Stimulated activated CD4-positive, alpha-beta T cell treated with anti-CD3 and anti-CD28 coated beads, Interleukin-2, amount 100 ng/mL, for 4 hours (primary cell): Measurements from ENCODE around the gene LARGE1.

Experiments
- DNase-seq: peaks from one replicate; pipeline ENCODE4 v3.0.0-alpha.2; 2020; ENCODE audit warnings: low read depth

LARGE1 gene

DNA sequence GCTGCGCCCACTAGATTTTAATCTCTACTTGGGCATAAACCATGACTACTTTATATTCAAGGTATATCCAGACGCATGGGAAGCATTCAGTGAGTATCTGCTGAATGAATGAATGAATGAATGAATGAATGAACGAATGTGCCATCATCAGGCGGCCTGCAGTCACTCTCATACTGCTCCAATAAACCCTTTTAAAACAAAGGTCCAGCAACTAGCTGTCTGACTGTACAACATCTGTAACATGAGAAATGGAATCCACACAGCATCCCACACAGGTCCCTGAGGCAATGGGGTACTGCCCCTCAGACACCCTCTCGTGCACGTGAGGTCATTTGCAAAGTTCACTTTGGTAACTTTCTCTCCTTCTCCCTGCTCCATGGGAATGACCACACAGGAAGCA lies 147.5 kb downstream of the LARGE1 start:
- DNase-seq, result no peak

DNA sequence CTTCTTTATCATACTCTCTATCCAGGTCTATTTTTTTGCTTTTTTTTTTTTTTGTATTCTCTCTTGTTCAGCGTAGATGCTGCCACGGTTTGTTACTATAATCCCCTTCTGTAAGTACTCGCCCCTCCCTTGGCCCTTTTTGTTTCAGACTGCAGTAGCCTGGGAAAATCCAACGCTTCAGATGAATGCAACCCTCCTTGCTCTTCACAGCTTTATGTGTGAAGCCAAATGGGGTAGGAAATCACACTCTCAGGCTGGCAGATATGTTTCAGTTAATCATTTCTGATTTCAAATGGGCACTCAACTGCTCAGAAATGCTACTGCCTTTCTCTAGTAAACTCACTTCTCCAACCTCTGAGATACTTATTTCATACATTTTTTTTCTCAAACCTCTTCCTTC lies 149.1 kb downstream of the LARGE1 start:
- DNase-seq, result no peak

DNA sequence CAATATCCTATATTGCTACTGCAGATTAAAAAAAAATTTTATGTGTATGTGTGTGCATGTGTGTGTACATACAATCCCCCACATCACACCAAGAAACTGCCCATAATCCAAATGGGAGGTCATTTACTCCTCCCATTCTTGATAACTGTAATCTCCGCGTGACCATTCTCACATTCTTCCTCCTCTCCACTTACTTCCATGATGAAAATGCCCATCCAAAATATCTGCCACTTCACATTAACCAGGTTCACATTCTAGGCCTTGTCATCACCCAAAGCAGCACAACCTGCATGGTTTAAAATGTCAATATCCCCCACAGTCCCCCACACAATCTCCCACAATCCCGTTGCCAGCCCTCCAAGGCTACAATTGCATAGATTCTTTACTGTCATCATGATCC lies 149.6 kb downstream of the LARGE1 start:
- no peak for DNase-seq

DNA sequence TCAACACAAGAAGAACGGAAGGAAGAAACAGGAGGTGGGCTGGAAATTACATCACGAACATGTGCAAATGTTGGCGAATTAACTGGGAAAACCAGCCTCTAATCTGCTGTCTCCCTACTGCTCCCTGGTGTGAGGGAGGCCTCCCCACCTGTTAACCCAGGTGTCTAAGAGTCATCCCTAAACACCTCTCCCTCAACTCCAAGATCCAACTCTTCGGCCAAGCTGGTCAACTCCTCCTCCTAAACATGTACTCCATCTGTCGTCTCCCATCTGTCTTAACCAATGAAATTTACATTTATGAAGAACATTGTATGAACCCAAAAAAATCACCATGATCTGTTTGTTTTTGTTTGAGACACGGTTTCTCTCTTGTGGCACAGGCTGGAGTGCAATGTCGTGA lies 154.2 kb downstream of the LARGE1 start:
- no peak for DNase-seq

DNA sequence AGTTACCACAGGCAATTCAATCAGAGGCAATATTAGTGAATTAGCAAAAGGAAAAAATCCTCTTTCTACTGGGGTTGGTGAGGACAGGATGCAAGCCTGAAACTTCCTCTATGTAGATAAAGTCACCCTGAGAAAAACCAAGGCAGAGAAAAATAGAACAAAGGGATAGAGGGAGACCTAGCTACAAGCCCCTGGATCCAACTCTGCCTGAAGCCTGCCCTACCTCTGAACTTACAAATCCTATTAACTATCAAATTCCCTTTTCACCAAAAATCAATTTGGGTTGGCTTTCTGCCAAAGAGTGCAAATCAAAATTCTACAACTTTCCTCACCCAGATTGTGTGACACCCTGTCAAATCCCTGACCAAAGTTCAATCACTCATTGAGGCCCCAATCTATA lies 161.3 kb downstream of the LARGE1 start:
- no peak for DNase-seq

DNA sequence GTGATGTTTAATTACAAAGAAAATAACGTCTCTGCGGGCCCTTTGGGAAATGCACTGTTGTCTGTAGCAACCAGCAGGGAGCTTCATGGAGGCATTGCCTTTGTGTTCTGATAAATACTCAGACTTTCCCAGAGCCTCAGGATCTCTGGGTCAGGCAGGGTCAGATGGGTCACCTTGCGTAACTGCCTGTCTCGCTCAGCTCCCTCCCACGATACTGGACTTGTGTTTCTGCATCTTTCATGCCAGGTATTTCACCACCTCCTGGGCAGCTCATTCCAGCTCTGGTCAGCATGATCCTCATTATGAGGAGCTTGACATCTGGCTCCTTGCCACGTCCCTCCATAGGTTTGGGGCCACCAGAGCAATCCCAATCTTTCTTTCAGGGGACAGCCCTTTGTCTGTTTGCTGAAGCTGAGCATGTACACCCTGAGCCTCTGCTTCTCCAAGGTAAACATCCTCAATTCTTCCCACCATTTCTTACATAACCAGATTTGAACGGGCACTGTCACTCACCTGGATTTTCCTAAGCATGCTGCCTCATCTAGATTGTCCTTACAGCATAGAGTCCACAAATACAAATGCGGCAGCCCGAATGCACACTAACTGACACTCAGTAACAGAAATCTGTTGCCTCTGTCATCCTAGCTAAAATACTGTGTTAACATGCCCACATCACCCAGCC lies 162.3 kb downstream of the LARGE1 start:
- no peak for DNase-seq

DNA sequence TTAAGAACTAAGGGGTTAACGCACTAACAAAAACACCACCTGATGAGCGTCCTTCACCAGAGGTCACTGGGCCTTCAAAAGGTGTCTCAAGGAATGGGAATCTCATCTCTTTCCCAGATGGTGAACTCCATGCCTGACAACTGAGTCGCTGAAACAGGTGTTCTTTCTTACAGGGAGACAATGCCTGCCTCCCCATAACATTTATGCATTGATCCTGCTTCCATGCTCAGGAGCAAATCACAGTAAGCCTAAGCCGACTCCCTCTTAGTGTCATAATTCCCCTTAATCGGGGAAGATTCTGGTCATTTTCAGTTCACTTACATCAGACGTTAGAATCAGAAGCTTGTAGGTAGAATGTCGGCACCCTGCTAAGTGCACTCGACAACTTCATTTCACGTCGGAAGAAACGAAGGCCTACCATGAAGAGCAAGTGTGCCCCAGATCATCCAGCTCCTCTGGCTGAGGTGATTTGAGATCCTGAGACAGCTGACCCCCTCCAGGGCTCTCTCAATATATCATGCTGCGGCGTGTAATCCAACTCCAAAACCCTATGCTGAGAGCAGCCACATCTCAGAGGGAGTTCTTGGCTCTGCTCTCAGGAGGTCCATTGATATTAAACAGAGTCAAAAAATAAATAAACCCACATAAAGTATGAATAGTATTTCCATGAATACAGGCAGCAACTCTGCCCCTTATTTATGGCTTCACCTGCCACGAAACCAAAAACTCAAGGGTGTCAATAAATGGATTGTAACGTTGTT lies 163.1 kb downstream of the LARGE1 start:
- no peak for DNase-seq

DNA sequence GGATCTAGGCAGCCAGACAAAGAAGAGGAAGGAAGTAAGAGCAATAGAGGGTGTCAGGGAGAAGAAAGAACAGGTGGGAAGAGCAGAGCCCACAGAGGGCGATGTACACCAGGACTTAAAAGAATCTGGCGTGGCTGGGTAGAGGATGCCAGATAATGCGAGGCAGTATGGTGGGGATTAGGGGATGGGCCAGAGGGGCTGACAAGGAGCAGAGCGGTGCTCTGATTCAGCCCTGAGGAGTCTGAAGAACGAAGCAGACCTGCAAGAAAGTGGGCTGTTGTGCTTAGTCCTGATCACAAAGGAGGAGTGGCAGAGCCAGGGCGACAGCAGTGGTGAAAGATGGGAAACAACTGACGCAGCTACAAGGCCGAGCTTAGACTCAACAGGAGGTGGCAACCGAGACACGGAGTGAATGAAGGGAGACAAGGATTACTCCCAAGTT lies 163.7 kb downstream of the LARGE1 start:
- DNase-seq, result no peak

DNA sequence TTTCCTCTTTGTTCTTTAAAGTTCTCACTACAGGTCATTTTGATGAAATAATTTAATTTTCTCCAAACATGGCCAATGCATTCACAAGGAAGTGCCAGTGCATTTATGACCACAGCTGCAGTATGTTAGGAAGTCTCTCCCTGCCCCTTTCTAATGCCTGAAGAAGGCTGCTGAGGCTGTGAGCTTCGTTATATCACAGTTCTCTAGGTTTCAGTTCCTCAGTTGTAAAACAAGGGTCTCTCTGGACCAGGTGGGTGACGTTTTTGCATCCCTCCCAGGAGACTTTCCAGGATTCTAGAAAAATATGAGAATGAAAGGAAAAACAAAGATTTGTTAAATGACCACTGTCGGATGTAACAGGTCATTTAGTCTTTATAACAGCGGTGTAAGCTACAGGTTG lies 171.6 kb downstream of the LARGE1 start:
- no peak for DNase-seq

DNA sequence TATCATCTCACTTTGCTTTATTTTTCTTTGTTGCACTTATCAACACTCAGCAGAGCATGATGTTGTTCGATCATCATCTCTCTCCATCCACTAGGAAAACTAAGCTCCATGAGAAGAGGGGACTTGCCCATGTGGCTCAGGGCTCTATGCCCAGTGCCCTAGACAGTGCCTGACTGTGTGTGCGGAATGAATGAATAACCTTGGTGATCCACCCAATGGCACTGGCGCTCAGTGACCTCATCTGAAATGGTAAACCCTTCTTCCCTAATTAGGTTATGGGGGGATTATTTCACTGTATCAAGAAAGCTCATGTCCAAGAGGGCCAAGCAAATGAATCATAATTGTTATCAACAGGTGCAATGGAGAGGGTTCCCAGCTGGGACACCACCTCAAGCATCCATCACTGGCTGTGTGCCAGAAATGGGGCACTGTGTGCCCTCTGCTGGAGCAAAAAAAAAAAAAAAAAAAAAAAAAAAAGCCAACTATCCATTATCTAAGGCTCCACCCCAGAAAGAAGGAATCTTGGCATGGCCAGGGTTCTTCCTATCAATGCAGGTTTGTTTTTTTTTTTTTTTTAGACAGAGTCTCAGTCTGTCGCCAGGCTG lies 172.6 kb downstream of the LARGE1 start:
- DNase-seq, result no peak

DNA sequence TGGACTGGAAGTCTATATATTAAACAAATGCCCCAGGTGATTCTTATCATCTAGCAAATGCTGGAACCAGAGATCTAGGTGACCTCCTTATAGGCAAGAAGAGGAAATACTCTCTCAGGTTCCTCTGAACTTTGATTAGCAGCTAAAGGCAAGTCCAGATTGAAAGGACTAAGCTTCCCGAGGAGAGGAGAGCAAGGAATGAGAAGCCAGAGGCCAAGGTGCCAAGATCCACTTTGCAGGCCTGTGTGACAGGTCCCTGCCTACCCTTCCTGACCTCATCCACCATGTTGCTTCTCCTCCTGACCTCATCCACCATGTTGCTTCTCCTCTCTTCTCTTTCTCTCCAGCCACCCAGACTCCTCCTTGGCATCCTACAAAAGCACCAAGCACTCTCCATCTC lies 173.2 kb downstream of the LARGE1 start:
- DNase-seq, result no peak

DNA sequence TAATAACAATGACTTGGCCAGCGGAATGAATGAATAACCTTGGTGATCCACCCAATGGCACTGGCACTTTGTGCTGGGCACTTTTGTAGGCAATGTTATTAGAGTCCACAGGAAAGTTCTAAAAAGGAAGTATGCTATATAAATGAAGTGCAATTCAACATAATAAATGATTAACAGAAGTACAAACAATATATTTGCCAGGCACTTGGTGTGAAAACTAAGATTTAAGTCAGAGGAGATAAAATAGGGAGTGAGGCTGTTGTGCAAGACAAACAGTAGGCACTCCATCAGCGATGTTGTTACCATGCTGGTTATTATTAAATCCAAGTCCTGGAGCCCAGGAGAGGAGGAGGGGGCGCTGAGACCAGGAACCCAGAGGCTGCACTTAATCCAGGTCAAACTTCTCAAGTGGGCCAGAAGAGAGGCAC lies 173.8 kb downstream of the LARGE1 start:
- DNase-seq, result no peak

DNA sequence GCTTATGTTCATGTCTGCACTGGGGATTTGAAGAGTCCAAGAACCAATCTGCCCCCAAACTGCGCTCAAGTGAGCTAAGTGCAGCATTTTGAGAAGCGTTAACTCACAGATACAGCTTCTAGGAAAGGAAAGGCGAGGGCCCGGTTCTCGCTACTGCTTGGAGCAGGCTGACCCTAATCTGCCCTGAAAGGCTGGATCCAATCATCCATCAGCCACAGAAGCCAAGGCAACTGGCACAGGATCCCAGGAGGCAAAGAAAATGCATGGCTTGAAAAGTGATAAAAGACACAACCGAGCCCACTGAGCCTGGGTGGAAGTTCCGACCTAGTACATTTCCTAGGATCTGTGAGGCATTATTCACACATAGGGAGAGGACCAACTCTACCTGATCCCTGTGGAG lies 174.8 kb downstream of the LARGE1 start:
- no peak for DNase-seq

DNA sequence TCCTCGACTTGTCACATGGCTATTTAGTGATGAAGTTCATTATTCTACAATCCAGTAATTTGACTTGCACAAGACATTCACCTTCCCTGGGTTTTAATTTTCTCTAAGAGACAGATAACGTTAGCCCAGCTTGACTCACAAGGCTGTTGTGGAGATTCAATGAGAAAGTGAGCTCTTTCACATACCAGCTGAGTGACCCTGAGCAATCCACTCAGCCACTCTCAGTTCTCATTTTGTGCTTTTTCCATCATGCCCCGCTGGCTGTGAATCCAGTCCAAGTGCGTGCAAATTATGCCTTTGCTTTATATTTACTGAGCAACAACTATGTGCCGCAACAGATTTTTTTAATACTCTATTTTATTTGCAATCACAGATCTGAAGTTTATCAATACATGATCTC lies 176.5 kb downstream of the LARGE1 start:
- no peak for DNase-seq

DNA sequence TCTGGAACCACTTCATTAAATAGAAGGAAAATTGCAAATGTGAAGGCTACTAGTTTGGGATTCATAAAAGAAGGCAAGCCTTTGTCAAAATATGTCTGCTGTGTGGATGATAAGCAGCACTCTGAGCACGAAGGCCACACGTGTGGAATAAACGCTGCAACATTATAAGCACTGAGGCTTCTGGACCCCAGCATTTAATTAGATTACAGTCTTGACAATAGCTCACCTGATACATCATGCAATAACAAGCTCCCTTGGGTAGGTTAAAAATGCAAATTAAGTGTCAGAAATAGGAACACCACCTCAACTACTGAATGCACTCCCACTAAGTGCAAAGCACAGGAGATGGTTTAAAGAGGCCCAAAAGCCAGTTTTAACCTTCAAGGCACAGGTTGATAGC lies 179.3 kb downstream of the LARGE1 start:
- DNase-seq, result no peak

DNA sequence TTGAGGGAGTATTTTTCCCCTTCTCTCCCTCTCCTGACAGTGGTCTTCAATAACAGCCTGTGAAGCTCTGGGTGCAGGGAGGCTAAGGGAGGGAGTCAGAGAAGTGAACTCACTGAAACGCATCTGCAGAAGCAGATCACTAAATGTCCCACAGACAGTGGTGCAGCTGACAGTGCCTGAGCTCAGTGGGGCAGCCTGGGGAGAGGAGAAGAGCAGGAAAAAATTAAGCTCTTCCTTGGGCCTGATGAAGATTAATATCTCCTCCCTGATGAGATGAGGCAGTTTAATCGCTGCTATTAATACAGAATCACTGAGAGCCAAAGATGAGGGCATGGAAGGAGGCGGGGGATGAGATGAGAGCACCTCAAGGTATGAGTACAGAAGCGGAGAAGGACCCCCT lies 180.8 kb downstream of the LARGE1 start:
- DNase-seq, result no peak

DNA sequence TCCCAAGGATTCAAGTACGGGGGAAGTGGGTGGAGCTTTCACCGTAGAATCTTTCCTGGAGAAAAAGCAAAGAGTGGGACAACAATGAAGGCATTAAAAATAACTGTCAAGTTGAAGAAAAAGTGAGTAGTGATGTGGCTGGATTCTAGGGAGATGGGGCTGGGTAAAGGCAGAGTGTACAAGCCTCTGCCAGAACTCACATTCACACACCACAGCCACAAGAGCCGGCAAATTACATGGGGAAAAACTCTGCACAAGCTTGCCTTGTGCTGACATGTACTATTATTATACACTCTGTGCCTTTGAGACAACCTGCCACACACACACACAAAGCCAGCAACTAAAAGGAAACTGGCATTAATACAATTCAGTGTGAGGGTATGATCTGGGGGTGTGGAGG lies 182.6 kb downstream of the LARGE1 start:
- no peak for DNase-seq

DNA sequence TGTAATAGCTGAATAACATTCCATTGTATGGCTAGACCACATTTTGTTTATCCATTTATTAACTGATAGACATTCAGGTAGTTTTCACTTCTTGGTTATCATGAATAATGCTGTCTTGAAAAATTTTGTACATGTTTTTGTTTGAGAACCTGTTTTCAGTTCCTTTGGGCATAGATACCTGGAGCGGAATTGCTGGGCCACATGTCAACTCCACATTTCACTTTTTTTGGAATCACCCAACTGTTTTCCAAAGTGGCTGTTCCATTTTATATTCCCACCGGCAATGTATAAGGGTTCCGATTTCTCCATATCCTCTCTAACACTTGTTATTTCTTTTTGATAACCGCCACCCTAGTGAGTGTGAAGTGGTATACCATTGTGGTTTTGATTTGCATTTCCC lies 184.3 kb downstream of the LARGE1 start:
- DNase-seq, result no peak

DNA sequence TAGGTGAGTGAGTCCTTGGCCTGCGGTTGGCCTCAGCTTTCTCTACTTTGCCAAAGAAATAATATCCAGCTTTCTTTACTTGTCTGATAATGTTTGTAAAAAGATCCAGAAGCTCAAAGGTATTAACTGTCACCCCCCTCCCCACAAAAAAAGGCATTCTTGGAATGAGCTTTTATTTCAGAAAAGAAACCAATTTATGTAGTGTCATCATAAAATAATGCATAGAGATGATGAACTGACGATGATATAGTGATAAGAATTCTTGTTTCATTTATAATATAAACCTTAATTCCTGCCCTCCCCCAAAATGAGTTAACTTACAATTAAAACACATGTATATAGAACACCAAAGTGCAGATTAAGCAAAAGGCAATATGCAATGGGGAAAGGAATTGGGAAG lies 191.4 kb downstream of the LARGE1 start:
- DNase-seq, result no peak

DNA sequence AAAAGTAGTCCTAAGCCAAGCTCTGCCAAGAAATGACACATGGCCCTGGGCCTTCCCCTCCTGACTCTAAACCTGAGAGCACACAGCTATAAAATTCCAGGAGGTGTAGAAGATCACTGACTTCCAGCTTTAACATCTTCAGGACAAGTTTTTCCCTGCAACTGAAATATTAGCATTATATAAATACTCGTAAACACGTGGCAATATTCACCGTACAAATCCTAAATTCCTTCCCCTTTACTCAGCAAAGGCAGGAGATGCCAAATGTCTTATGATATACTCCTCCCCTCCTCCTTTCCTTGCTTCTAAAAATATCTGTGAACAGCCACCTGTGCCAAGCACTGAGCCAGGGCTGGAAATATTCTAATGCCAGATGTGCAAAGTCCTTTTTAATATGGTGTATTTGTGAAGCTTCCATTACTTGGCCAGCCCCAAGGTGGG lies 194.0 kb downstream of the LARGE1 start:
- no peak for DNase-seq

DNA sequence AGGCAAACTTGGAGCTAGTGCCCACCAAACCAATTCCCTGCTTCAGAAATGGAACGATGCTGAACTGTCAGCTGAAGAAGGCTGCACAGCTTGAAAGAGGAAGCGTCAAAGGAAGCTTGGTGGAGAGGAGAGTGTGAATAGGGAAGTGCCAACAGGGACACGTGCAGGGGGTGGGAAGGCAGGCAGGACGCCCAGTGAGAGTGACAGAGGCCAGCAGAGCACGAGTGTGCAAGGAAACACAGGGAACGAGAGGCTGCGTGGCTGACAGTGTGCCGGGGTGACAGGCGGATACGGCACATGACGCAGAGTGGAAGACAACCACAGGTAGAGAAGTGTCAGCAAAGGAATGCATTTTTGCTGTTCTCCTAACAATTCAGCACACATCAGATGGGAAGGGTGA lies 196.4 kb downstream of the LARGE1 start:
- no peak for DNase-seq

DNA sequence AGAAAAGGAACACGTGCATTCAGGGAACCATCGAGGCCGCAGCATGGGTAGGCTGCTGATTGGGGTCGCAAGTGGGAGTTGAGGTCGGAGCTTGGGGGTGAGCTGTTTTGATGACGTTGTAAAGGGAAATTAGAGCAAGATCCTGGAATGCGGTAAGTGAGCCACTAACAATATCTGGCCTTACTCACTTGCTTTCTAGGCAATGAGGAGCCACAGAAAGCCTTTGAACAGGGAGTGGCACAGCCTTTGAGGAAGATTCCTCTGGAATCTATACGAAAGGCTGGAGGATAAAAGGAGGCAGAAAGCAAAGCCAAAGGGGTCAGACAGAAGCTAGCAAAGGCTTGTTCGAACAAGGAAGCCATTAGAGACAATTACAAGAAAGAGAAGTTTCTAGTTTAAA lies 197.5 kb downstream of the LARGE1 start:
- no peak for DNase-seq

DNA sequence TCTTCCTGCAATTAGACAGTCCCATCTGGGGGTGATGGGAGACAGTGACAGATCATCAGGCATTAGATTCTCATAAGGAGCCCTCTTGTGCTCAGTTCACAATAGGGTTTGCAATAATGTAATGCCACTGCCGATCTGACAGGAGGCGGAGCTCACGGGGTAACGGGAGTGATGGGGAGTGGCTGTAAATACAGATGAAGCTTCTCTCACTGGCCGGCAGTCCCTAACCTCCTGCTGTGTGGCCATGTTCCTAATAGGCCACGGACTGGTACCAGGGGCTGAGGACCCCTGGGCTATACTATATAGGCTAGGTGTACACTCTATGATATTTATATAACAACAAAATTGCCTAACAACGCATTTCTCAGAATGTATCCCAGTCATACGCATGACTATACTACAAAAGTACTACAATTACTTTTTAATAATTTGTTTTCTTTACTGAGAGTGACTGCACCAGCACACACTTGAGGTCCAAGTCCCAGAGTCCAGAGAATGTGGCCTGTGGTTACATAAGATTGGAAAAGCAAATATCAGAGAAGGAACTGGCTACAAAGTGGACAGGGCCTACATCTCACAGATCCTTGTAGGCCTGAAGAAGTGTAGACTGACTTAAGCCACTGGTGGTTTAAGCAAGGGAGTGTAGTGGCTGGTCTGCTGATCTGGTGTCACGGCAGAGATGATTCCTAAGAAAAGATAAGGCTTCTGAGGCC lies 200.0 kb downstream of the LARGE1 start:
- DNase-seq, result no peak
